ENCODE results near the gene UVRAG. TPM values are rescaled to one million over a fixed set of nuclear protein-coding genes. Genes with fewer than 3 reads are reported as not detected.
A peak's percentile ranks its signal among the peaks of the same experiment; 100 is the strongest.

Gene UVRAG
- total and polyA plus RNA-seq, 2 donors: 20.0 to 21.8 TPM

DNA sequence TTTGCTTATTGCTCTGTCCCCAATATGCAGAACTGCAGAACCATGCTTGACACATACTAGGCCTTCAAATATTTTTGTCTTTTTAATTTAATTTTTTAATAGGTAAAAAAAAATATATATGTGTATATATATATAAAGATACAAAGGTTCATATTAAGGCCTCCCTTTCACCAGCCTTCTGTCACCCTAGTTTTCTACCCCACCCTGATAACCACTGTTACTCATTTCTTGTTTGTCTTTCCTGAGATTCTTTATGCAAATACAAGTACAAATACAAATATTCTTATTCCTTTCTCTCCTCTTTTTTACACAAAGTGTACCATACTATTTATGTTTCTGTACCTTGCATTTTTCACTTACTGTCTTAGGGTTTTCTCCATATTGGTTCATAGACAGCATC, 43.0 kb downstream of the UVRAG start:
- Histone ChIP-seq H3K27me3 (ENCODE audit: control insufficient read depth in 2 of 2, insufficient read depth in 1 of 2, low read length in 1 of 2) (no peaks in the 10 kb centered on the region), H3K36me3 (ENCODE audit: control insufficient read depth in 2 of 2, insufficient read depth in 2 of 2, low read length in 1 of 2) (peaks cover 0 to 2% of the 10 kb centered on the region in 2 donors), H3K4me1 (ENCODE audit: control insufficient read depth in 2 of 2, insufficient read depth in 2 of 2, low read length in 2 of 2) (no peaks in the 10 kb centered on the region), H3K9me3 (ENCODE audit: control insufficient read depth in 2 of 2, insufficient read depth in 1 of 2, low read length in 1 of 2) (no peaks in the 10 kb centered on the region), H3K4me3 (ENCODE audit: low read length in 2 of 2) (no peak overlapping the region), H3K27ac (ENCODE audit: low read depth in 1 of 2, low read length in 1 of 2) (no peak overlapping the region)
- no peak for DNase-seq (ENCODE audit: low read depth in 6 of 9, low spot score in 9 of 9)

DNA sequence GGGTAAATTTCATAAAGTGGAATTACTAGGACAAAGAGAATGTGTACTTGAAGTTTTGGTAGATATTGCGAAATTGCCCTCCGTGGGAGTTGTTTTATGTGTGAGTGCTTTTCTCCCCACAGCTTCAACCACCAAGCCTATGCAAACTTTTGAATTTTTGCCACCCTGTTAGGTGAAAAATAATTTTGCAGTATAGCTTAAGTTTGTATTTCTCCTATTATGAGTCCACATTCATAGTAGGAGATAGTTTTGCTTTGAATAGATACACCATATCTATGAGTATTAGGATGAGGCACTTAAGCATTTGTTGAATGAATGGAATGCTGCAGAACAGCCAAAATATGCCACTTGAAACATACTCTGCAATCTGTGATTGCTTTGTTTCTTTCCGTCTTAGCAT, 43.6 kb downstream of the UVRAG start:
- H3K9me3 ChIP-seq (ENCODE audit: control insufficient read depth in 2 of 2, insufficient read depth in 1 of 2, low read length in 1 of 2): no peaks in the 10 kb centered on the region
- no peaks in the 10 kb centered on the region for H3K27me3 ChIP-seq (ENCODE audit: control insufficient read depth in 2 of 2, insufficient read depth in 1 of 2, low read length in 1 of 2)
- H3K36me3 ChIP-seq (ENCODE audit: control insufficient read depth in 2 of 2, insufficient read depth in 2 of 2, low read length in 1 of 2): peaks cover 0 to 2% of the 10 kb centered on the region in 2 donors
- H3K27ac ChIP-seq (ENCODE audit: low read depth in 1 of 2, low read length in 1 of 2): no peak overlapping the region
- H3K4me3 ChIP-seq (ENCODE audit: low read length in 2 of 2): no peak overlapping the region
- 88% methylated on average over 3 of the region's 3 CpGs for WGBS
- no peak for DNase-seq (ENCODE audit: low read depth in 6 of 9, low spot score in 9 of 9)
- H3K4me1 ChIP-seq (ENCODE audit: control insufficient read depth in 2 of 2, insufficient read depth in 2 of 2, low read length in 2 of 2): no peaks in the 10 kb centered on the region

DNA sequence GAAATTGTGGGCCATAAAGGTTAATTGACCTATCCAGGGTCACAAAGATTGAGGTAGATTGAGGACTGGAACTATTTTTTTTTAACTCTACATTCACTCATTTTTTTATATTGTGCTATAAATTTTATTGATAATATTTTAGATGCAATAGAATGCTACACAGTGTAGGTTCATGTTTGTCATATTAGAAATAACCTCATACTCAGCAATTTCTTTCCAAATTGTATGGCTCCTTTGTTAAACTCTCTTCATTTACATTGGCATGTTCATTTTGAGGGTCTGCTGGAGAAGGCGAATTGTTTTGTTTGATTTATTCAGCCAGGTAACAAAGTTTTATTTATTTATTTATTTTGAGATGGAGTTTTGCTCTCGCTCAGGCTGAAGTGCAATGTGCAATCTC, 44.6 kb downstream of the UVRAG start:
- Histone ChIP-seq H3K36me3 (ENCODE audit: control insufficient read depth in 2 of 2, insufficient read depth in 2 of 2, low read length in 1 of 2) (peaks cover 0 to 2% of the 10 kb centered on the region in 2 donors), H3K4me1 (ENCODE audit: control insufficient read depth in 2 of 2, insufficient read depth in 2 of 2, low read length in 2 of 2) (no peaks in the 10 kb centered on the region), H3K27ac (ENCODE audit: low read depth in 1 of 2, low read length in 1 of 2) (no peak overlapping the region), H3K9me3 (ENCODE audit: control insufficient read depth in 2 of 2, insufficient read depth in 1 of 2, low read length in 1 of 2) (no peaks in the 10 kb centered on the region), H3K27me3 (ENCODE audit: control insufficient read depth in 2 of 2, insufficient read depth in 1 of 2, low read length in 1 of 2) (no peaks in the 10 kb centered on the region), H3K4me3 (ENCODE audit: low read length in 2 of 2) (no peak overlapping the region)
- no peak for DNase-seq (ENCODE audit: low read depth in 6 of 9, low spot score in 9 of 9)
- WGBS: 98% methylated on average over 2 of the region's 2 CpGs

DNA sequence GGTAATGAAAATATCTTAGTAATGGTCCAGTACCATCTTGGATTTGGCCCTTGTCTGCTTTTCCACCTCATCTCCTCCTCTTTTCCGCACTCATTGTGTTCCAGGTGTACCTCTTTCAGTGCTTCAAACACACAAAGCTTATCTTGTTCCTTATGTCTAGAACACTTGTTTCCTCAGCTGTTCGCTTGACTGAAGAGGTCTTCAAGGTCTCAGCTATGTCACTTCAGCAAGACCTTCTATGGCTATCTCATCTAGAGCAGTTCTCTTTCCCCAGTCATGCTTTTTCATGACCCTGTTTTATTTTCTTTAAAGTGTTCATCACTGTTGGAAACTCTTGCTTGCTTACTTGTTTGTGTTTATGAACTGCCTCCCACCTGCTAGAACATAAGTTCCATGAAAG, 47.4 kb downstream of the UVRAG start:
- no peaks in the 10 kb centered on the region for H3K9me3 ChIP-seq (ENCODE audit: control insufficient read depth in 2 of 2, insufficient read depth in 1 of 2, low read length in 1 of 2)
- no peaks in the 10 kb centered on the region for H3K27me3 ChIP-seq (ENCODE audit: control insufficient read depth in 2 of 2, insufficient read depth in 1 of 2, low read length in 1 of 2)
- no peak overlapping the region for H3K27ac ChIP-seq (ENCODE audit: low read depth in 1 of 2, low read length in 1 of 2)
- H3K4me3 ChIP-seq (ENCODE audit: low read length in 2 of 2): no peak overlapping the region
- no peaks in the 10 kb centered on the region for H3K36me3 ChIP-seq (ENCODE audit: control insufficient read depth in 2 of 2, insufficient read depth in 2 of 2, low read length in 1 of 2)
- no peaks in the 10 kb centered on the region for H3K4me1 ChIP-seq (ENCODE audit: control insufficient read depth in 2 of 2, insufficient read depth in 2 of 2, low read length in 2 of 2)
- DNase-seq (ENCODE audit: low read depth in 6 of 9, low spot score in 9 of 9): no peak
- WGBS: 97% methylated on average over 2 of the region's 2 CpGs

DNA sequence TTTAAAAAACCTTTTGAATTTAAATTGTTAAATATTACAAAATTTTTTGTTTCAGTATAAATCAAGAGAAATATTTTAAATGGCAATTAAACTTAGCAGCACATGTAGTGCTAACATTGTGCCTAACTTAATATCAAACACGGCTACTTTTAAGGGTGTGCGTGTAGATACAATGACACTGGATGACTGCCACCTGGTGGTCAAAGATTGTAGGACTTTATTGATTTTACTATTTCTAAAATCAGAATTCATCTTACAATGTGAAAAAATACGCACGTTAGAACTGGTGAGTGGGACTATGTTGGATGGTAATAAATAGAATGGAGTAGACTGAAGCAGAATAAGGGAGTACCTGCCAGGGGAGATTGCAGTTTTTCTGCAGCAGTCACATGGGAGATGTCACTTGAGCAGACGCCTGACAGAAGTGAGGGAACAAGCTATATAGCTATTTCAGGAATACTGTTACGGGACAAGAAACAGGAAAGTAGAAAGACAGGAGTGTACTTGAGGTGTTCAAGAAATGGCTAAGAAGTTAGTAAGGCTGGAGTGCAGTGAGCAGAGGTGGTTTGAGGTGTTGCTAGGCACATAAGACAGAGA, 52.9 kb downstream of the UVRAG start:
- Histone ChIP-seq H3K27me3 (ENCODE audit: control insufficient read depth in 2 of 2, insufficient read depth in 1 of 2, low read length in 1 of 2) (no peaks in the 10 kb centered on the region), H3K4me3 (ENCODE audit: low read length in 2 of 2) (no peak overlapping the region), H3K36me3 (ENCODE audit: control insufficient read depth in 2 of 2, insufficient read depth in 2 of 2, low read length in 1 of 2) (no peaks in the 10 kb centered on the region), H3K27ac (ENCODE audit: low read depth in 1 of 2, low read length in 1 of 2) (no peak overlapping the region), H3K9me3 (ENCODE audit: control insufficient read depth in 2 of 2, insufficient read depth in 1 of 2, low read length in 1 of 2) (no peaks in the 10 kb centered on the region), H3K4me1 (ENCODE audit: control insufficient read depth in 2 of 2, insufficient read depth in 2 of 2, low read length in 2 of 2) (no peaks in the 10 kb centered on the region)
- 55% methylated on average over 6 of the region's 6 CpGs for WGBS
- DNase-seq (ENCODE audit: low read depth in 6 of 9, low spot score in 9 of 9): peak; percentile 6 to 73 (median 57)

DNA sequence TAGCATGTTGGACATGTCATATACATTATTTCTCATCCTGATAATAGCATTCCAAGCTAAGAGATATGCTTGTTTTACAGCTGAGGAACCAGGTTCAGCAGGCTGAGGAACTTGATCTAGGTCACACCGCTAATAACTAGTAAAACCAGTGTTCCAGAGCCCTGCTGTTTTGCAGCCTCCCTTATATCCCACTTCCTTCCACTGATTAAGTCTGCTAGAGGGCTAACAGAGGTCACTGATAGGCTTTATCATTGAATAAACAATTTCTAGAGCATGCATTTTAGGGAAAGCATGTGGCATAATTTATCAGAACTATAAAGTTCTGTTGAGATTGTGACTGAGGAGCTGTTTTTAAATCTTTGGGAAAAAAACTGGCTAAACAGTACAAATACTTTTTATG, 54.0 kb downstream of the UVRAG start:
- H3K36me3 ChIP-seq (ENCODE audit: control insufficient read depth in 2 of 2, insufficient read depth in 2 of 2, low read length in 1 of 2): peaks cover 0 to 2% of the 10 kb centered on the region in 2 donors
- no peak overlapping the region for H3K4me3 ChIP-seq (ENCODE audit: low read length in 2 of 2)
- 77% methylated on average over 1 of the region's 1 CpG for WGBS
- H3K9me3 ChIP-seq (ENCODE audit: control insufficient read depth in 2 of 2, insufficient read depth in 1 of 2, low read length in 1 of 2): no peaks in the 10 kb centered on the region
- DNase-seq (ENCODE audit: low read depth in 6 of 9, low spot score in 9 of 9): no peak
- peaks cover 0 to 4% of the 10 kb centered on the region in 2 donors for H3K4me1 ChIP-seq (ENCODE audit: control insufficient read depth in 2 of 2, insufficient read depth in 2 of 2, low read length in 2 of 2)
- no peak overlapping the region for H3K27ac ChIP-seq (ENCODE audit: low read depth in 1 of 2, low read length in 1 of 2)
- H3K27me3 ChIP-seq (ENCODE audit: control insufficient read depth in 2 of 2, insufficient read depth in 1 of 2, low read length in 1 of 2): no peaks in the 10 kb centered on the region

DNA sequence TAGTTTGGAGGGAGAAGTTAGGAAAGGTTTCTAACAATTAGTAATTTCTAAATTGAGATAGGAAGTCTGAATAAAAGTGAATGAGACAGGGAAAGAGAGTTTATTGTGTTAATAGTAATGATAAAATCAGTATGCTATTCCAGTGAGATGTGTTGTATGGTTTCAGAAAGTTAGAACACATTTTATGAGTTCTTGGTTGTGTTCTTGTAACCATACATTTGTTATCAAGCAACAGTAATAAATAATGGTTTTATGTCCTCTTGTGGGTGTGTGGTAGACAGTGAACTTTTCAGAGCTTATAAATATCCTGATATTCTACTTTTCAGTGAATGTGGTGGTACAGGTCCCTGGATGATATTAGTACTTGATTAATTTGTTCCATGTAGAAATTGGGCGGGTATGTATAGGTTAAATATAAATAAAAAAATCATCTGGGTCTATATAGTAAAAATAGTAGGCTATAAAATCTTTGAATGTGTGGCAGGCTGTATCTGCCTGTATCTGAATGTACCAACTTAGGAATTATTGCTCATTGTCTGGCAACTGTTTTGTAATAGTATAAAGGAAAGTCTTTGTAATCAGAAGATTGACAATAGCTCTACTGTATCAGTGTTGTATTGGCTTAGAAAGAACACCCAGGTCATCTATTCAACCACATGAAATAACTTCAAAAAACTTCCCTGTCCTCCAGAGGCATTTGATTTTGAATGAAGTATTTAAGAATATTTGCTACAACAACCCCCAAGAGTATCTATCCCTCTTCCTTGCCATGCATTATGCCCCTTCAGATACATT, 54.8 kb downstream of the UVRAG start:
- no peaks in the 10 kb centered on the region for H3K9me3 ChIP-seq (ENCODE audit: control insufficient read depth in 2 of 2, insufficient read depth in 1 of 2, low read length in 1 of 2)
- WGBS: 99% methylated on average over 1 of the region's 1 CpG
- no peak overlapping the region for H3K4me3 ChIP-seq (ENCODE audit: low read length in 2 of 2)
- DNase-seq (ENCODE audit: low read depth in 6 of 9, low spot score in 9 of 9): no peak
- peaks cover 0 to 4% of the 10 kb centered on the region in 2 donors for H3K4me1 ChIP-seq (ENCODE audit: control insufficient read depth in 2 of 2, insufficient read depth in 2 of 2, low read length in 2 of 2)
- no peak overlapping the region for H3K27ac ChIP-seq (ENCODE audit: low read depth in 1 of 2, low read length in 1 of 2)
- no peaks in the 10 kb centered on the region for H3K27me3 ChIP-seq (ENCODE audit: control insufficient read depth in 2 of 2, insufficient read depth in 1 of 2, low read length in 1 of 2)
- peaks cover 0 to 2% of the 10 kb centered on the region in 2 donors for H3K36me3 ChIP-seq (ENCODE audit: control insufficient read depth in 2 of 2, insufficient read depth in 2 of 2, low read length in 1 of 2)

DNA sequence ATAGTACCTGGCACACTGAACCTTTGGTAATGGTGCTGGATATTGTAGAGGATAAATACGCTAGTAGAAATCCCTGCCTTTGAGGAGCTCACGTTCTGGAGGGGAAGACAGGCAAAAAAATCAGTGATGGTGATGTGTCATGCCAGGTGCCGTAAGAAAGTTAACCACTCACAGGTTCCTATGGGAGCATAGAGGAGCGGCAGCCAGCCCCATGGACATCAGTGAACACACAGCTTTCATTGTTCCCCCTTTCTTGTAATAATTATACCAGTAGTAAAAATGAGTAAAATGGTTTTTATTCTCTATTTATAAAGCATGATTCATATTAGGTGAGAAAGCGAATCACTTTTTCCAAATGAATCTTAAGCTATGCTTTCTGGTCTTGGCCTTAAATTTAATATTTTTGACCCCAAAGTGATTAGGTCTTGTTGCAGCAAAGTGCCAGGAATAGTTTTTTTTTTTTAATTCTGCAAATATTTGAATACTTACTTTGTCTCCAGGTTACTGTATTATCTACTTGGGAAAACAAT, 57.9 kb downstream of the UVRAG start:
- no peak for DNase-seq (ENCODE audit: low read depth in 6 of 9, low spot score in 9 of 9)
- Histone ChIP-seq H3K36me3 (ENCODE audit: control insufficient read depth in 2 of 2, insufficient read depth in 2 of 2, low read length in 1 of 2) (peaks cover 0 to 2% of the 10 kb centered on the region in 2 donors), H3K4me3 (ENCODE audit: low read length in 2 of 2) (no peak overlapping the region), H3K27ac (ENCODE audit: low read depth in 1 of 2, low read length in 1 of 2) (no peak overlapping the region), H3K27me3 (ENCODE audit: control insufficient read depth in 2 of 2, insufficient read depth in 1 of 2, low read length in 1 of 2) (no peaks in the 10 kb centered on the region), H3K9me3 (ENCODE audit: control insufficient read depth in 2 of 2, insufficient read depth in 1 of 2, low read length in 1 of 2) (no peaks in the 10 kb centered on the region), H3K4me1 (ENCODE audit: control insufficient read depth in 2 of 2, insufficient read depth in 2 of 2, low read length in 2 of 2) (peaks cover 0 to 4% of the 10 kb centered on the region in 2 donors)
- WGBS: 58% methylated on average over 5 of the region's 5 CpGs

DNA sequence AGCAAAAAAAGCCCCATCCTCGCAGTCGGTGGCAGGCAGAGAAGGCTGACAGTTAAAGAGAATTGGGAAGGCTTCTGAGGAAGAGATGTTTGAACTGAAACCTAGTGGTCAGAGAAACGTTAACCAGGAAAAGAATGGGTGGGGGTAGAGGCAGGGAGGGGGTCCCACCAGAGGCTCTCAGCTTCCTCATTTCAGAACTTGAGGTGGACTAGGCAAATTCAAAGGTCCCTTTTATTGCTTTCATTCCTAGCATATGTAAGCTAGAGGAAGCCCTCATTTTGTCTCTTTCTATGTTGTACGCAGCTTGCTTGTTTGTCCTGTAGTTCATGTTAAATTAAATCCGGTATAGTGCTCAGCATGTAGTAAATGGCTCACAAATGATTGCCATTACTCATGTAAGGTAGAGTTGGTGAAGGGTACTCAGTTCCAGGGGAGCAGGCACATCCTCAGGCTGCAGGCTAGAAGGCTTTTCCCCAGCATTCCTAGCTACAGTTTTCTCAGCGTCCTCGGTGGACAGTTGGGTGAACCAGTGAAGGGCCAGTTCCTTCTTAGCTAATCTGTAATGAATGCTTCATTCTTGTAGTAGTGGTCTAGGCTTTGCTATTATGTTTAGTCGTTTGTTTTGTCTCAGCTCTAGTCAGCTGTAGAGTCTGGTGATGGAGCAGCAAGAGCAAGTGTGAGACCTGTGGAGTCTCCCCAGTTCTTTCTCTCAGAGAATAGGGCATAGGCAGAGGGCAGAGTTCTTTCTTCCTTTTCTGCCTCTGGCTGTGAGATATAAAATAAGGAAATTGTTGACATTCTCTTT, 58.6 kb downstream of the UVRAG start:
- peaks cover 0 to 2% of the 10 kb centered on the region in 2 donors for H3K36me3 ChIP-seq (ENCODE audit: control insufficient read depth in 2 of 2, insufficient read depth in 2 of 2, low read length in 1 of 2)
- H3K27ac ChIP-seq (ENCODE audit: low read depth in 1 of 2, low read length in 1 of 2): peak overlapping the region in 1 of 2 donors; percentile 18
- DNase-seq (ENCODE audit: low read depth in 6 of 9, low spot score in 9 of 9): no peak
- H3K9me3 ChIP-seq (ENCODE audit: control insufficient read depth in 2 of 2, insufficient read depth in 1 of 2, low read length in 1 of 2): no peaks in the 10 kb centered on the region
- H3K27me3 ChIP-seq (ENCODE audit: control insufficient read depth in 2 of 2, insufficient read depth in 1 of 2, low read length in 1 of 2): no peaks in the 10 kb centered on the region
- WGBS: 19% methylated on average over 8 of the region's 8 CpGs
- H3K4me3 ChIP-seq (ENCODE audit: low read length in 2 of 2): no peak overlapping the region
- H3K4me1 ChIP-seq (ENCODE audit: control insufficient read depth in 2 of 2, insufficient read depth in 2 of 2, low read length in 2 of 2): peaks cover 0 to 4% of the 10 kb centered on the region in 2 donors

Measured in thymus (tissue), 11 donors.